ENCODE data around the gene SYNRG. TPM values are rescaled to one million over a fixed set of nuclear protein-coding genes. Genes with fewer than 3 reads are reported as not detected.

SYNRG gene
- total RNA-seq, 1 donor from 2014 or later = 10.4 TPM

DNA sequence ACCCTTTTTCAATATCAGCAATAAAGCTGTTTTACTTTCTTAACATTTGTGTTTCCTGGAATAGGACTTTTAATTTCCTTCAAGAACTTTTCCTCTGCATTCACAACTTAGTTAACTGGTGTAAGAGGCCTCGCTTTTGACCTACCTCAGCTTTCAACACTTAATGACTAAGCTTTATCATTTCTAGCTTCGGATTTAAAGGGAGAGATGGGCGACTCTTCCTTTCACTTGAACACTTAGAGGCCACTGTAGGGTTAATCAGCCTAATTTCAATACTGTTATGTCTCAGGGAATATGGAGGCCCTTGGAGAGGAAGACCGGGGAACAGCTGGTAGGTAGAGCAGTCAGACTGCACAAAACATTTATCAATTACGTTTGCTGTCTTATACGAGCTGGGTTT is 4.7 kb downstream of the SYNRG start:
- H3K4me3 ChIP-seq (ENCODE audit: low read depth, low read length) = no peak overlapping the region
- TF ChIP-seq, protein P1, sequence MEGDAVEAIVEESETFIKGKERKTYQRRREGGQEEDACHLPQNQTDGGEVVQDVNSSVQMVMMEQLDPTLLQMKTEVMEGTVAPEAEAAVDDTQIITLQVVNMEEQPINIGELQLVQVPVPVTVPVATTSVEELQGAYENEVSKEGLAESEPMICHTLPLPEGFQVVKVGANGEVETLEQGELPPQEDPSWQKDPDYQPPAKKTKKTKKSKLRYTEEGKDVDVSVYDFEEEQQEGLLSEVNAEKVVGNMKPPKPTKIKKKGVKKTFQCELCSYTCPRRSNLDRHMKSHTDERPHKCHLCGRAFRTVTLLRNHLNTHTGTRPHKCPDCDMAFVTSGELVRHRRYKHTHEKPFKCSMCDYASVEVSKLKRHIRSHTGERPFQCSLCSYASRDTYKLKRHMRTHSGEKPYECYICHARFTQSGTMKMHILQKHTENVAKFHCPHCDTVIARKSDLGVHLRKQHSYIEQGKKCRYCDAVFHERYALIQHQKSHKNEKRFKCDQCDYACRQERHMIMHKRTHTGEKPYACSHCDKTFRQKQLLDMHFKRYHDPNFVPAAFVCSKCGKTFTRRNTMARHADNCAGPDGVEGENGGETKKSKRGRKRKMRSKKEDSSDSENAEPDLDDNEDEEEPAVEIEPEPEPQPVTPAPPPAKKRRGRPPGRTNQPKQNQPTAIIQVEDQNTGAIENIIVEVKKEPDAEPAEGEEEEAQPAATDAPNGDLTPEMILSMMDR (conservative IDR thresholded peaks at IDR 0.05; ENCODE audit: low read depth, low read length) = no peak
- DNase-seq (ENCODE audit: low read depth) = no peak

- TF ChIP-seq, protein P1 (conservative IDR thresholded peaks at IDR 0.05; ENCODE audit: low read depth, low read length) = no peak
- DNase-seq (ENCODE audit: low read depth) = no peak
- H3K4me3 ChIP-seq (ENCODE audit: low read depth, low read length) = no peak overlapping the region
These were observed 11.1 kb downstream of the SYNRG start for GRCh38 chr17:37598145-37598544.

- TF ChIP-seq, protein P1 (conservative IDR thresholded peaks at IDR 0.05; ENCODE audit: low read depth, low read length) = no peak
- DNase-seq (ENCODE audit: low read depth) = no peak
- H3K4me3 ChIP-seq (ENCODE audit: low read depth, low read length) = no peak overlapping the region
These were observed 16.9 kb downstream of the SYNRG start for GRCh38 chr17:37592291-37592690.

DNA sequence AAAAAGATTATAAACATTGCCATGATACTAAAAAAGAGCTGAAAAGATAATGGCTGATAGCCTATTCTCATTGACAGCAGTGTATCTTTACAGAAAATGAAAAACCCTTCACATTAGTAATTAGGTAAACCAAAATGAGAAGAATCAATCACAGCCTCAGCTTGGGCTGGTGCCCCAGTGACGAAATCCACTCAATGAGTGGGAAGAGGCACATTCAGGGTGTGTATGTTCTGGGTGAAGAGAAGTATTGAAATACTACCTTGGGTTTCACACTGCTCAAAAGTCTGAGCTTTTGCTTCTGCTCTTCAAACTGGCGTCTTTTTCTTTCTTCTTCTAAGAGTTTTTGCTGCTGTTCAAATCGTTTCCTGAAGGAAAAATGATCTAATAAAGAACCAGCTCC is 24.2 kb downstream of the SYNRG start:
- no peak for DNase-seq (ENCODE audit: low read depth)
- TF ChIP-seq, protein P1 (conservative IDR thresholded peaks at IDR 0.05; ENCODE audit: low read depth, low read length) = no peak
- no peak overlapping the region for H3K4me3 ChIP-seq (ENCODE audit: low read depth, low read length)

GRCh38 chr17:37576281-37576680 is 32.9 kb downstream of the SYNRG start:
- TF ChIP-seq, protein P1 (conservative IDR thresholded peaks at IDR 0.05; ENCODE audit: low read depth, low read length) = no peak
- H3K4me3 ChIP-seq (ENCODE audit: low read depth, low read length) = no peak overlapping the region
- no peak for DNase-seq (ENCODE audit: low read depth)

- DNase-seq (ENCODE audit: low read depth) = no peak
- H3K4me3 ChIP-seq (ENCODE audit: low read depth, low read length) = no peak overlapping the region
- TF ChIP-seq, protein P1 (conservative IDR thresholded peaks at IDR 0.05; ENCODE audit: low read depth, low read length) = no peak
These were observed 34.8 kb downstream of the SYNRG start for GRCh38 chr17:37574427-37574826.

GRCh38 chr17:37571674-37572073 is 37.5 kb downstream of the SYNRG start:
- TF ChIP-seq, protein P1 (conservative IDR thresholded peaks at IDR 0.05; ENCODE audit: low read depth, low read length) = no peak
- DNase-seq (ENCODE audit: low read depth) = no peak

More at GRCh38 chr17:37571674-37572073, 37.5 kb downstream of the SYNRG start:
- no peak overlapping the region for H3K4me3 ChIP-seq (ENCODE audit: low read depth, low read length)
